ENCODE measurements around the gene MRPS10. TPM values are rescaled to one million over a fixed set of nuclear protein-coding genes. Genes with fewer than 3 reads are reported as not detected.
"Not testable (repeated sequence)": the region's sequence is repeated elsewhere in the genome, so short reads cannot be mapped to it uniquely, and the experiment has no call there.

Gene MRPS10
- total RNA-seq, 1 donor from 2014 or later: 22.5 TPM

DNA sequence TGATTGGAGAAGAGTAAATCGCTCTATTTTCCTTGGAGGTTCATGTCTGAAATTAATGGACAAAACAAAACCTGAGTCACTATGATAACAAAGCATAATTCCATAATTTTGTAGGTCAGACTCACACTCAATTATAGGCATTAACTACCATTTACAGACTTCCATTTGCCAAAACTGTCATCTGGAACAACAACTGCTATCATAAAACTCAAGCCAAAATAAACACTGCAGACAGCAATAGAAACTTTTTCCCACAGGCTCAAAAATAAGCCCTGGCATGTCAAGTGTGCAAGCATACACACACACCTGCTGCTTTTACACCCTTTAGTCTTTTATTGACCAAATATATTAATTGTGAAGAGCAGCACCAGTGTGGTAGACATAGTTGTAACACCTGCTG lies 7.1 kb downstream of the MRPS10 start:
- Mint-ChIP-seq H3K4me1 (ENCODE audit: low read depth) (peaks cover 3% of the 10 kb centered on the region), H3K27ac (no peak overlapping the region), H3K36me3 (ENCODE audit: insufficient read depth) (peaks cover 21% of the 10 kb centered on the region), H3K9me3 (ENCODE audit: low read depth) (no peaks in the 10 kb centered on the region), H3K4me3 (ENCODE audit: low read depth) (no peak overlapping the region), H3K27me3 (no peaks in the 10 kb centered on the region)
- no peak for DNase-seq (ENCODE audit: low spot score, unreplicated experiment)
- TF ChIP-seq, protein P1, sequence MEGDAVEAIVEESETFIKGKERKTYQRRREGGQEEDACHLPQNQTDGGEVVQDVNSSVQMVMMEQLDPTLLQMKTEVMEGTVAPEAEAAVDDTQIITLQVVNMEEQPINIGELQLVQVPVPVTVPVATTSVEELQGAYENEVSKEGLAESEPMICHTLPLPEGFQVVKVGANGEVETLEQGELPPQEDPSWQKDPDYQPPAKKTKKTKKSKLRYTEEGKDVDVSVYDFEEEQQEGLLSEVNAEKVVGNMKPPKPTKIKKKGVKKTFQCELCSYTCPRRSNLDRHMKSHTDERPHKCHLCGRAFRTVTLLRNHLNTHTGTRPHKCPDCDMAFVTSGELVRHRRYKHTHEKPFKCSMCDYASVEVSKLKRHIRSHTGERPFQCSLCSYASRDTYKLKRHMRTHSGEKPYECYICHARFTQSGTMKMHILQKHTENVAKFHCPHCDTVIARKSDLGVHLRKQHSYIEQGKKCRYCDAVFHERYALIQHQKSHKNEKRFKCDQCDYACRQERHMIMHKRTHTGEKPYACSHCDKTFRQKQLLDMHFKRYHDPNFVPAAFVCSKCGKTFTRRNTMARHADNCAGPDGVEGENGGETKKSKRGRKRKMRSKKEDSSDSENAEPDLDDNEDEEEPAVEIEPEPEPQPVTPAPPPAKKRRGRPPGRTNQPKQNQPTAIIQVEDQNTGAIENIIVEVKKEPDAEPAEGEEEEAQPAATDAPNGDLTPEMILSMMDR (IDR thresholded peaks at IDR 0.05; ENCODE audit: unreplicated experiment): no peak

DNA sequence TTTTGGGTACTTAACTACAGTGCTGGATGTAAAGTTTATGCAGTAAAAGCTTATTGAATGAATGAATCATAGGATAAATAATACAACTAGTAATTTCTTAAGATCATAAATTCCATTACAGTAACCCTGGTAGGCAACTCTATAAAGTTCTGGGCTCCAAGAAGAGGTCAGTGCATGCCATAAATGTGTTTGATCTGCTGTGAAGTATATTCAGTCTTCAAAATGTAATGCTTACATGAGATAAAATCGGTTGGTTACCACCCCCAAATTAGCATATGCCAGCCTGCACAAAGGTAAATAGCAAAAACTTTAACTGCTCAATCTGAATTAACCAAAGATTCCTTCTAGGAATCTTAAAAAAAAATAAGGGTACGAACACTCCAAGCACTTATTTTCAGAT lies 10.1 kb downstream of the MRPS10 start:
- DNase-seq (ENCODE audit: low spot score, unreplicated experiment); H3K27ac Mint-ChIP-seq; H3K27me3 Mint-ChIP-seq; H3K4me3 Mint-ChIP-seq (ENCODE audit: low read depth); H3K9me3 Mint-ChIP-seq (ENCODE audit: low read depth): not testable (repeated sequence)
- Mint-ChIP-seq H3K36me3 (ENCODE audit: insufficient read depth) (peaks cover 20% of the 10 kb centered on the region), H3K4me1 (ENCODE audit: low read depth) (peaks cover 15% of the 10 kb centered on the region)

DNA sequence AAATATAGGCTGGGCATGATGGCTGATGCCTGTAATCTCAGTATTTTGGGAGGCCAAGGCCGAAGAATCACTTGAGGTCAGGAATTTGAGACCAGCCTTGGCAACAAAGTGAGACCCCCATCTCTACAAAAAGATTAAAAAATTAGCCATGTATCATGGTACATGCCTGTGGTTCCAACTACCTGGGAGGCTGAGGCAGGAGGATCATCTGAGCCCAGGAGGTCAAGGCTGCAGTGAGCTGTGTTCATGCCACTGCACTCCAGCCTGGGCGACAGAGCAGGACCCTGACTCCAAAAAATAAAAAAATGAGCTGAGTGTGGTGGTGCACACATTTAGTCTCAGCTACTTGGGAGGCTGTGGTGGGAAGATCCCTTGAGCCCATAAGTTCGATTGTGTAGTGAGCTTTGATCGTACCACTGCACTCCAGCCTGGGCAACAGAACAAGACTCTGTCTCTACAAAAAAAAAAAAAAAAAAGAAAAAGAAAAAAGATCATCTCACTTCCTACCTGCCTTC lies 12.8 kb downstream of the MRPS10 start:
- Mint-ChIP-seq H3K36me3 (ENCODE audit: insufficient read depth) (peaks cover 19% of the 10 kb centered on the region), H3K4me1 (ENCODE audit: low read depth) (peaks cover 25% of the 10 kb centered on the region), H3K9me3 (ENCODE audit: low read depth) (no peaks in the 10 kb centered on the region), H3K27ac (peak overlapping the region; percentile 81), H3K27me3 (no peaks in the 10 kb centered on the region), H3K4me3 (ENCODE audit: low read depth) (no peak overlapping the region)
- no peak for DNase-seq (ENCODE audit: low spot score, unreplicated experiment)
- TF ChIP-seq, protein P1 (IDR thresholded peaks at IDR 0.05; ENCODE audit: unreplicated experiment): no peak

DNA sequence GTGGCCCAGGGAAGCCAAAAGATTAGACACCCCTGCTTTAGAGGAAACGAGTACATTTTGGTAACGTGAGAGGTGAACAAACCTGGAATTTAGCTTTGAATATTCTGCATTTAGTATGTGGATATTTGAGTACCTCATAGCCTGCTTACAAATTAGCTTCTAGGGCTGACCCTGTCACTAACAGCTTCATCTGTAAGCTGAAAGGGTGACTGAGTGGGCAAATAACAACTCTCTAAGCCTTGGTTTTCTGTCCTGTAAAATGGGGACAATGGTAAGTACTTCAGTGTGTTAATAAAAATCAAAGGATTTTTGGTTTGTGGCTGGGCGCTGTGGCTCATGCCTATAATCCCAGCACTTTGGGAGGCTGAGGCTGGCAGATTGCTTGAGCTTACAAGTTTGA lies 14.5 kb downstream of the MRPS10 start:
- Mint-ChIP-seq H3K4me1 (ENCODE audit: low read depth) (peaks cover 25% of the 10 kb centered on the region), H3K9me3 (ENCODE audit: low read depth) (no peaks in the 10 kb centered on the region), H3K27ac (no peak overlapping the region), H3K4me3 (ENCODE audit: low read depth) (no peak overlapping the region), H3K36me3 (ENCODE audit: insufficient read depth) (peaks cover 15% of the 10 kb centered on the region), H3K27me3 (no peaks in the 10 kb centered on the region)
- TF ChIP-seq, protein P1 (IDR thresholded peaks at IDR 0.05; ENCODE audit: unreplicated experiment): no peak
- DNase-seq (ENCODE audit: low spot score, unreplicated experiment): no peak

DNA sequence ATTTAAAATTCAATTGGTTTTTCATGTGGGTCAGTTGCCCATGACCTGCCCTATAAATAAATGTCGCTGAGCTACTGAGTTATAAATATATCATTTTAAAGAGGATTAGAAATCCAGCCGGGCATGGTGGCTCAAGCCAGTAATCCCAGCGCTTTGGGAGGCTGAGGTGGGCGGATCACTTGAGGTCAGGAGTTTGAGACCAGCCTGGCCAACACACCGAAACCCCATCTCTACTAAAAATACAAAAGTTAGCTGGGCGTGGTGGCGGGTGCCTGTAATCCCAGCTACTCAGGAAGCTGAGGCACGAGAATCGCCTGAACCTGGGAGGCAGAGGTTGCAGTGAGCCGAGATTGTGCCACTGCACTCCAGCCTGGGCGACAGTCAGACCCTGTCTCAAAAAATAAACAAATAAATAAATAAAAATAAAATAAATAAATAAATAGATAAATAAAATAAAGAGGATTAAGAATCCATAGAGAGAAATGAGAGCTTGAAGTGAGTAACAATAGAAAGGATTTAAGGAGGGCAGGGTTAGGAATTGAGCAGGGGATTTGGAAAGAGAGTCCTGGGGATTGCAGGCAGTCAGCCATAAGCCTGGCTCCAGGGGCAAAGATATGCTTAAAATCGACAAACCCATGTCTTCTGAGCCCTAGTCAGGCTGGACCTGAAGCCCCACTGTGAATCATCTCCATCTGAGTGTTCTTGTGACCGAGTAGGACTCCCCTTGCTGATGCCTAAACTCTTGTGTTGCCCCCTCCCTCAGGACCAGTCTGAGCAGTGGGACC lies 15.3 kb downstream of the MRPS10 start:
- H3K4me1 Mint-ChIP-seq (ENCODE audit: low read depth): peaks cover 25% of the 10 kb centered on the region
- H3K4me3 Mint-ChIP-seq (ENCODE audit: low read depth); H3K9me3 Mint-ChIP-seq (ENCODE audit: low read depth); DNase-seq (ENCODE audit: low spot score, unreplicated experiment); H3K27me3 Mint-ChIP-seq: not testable (repeated sequence)
- H3K36me3 Mint-ChIP-seq (ENCODE audit: insufficient read depth): peaks cover 10% of the 10 kb centered on the region
- H3K27ac Mint-ChIP-seq: peak overlapping the region; percentile 8

DNA sequence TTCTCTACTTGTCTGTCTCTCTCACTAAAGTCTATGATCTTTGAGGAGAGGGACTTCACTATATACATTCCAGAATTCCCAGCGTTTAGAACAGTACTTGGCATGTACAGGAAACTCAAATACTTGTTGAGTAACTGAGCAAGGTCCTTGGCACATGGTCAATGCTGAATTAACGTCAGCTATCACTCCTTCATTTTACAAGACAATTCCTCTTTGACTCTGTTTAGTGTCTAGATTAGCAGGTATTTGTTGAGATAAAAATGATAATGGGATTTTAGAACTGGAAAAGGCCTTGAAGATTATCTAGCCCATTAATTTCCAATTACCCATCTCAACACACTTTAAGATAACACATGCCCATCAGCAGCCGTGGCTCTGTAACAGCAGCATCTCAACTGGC lies 16.3 kb downstream of the MRPS10 start:
- DNase-seq (ENCODE audit: low spot score, unreplicated experiment): no peak
- peaks cover 25% of the 10 kb centered on the region for H3K4me1 Mint-ChIP-seq (ENCODE audit: low read depth)
- H3K4me3 Mint-ChIP-seq (ENCODE audit: low read depth): no peak overlapping the region
- TF ChIP-seq, protein P1 (IDR thresholded peaks at IDR 0.05; ENCODE audit: unreplicated experiment): no peak
- no peaks in the 10 kb centered on the region for H3K27me3 Mint-ChIP-seq
- H3K27ac Mint-ChIP-seq: no peak overlapping the region
- no peaks in the 10 kb centered on the region for H3K9me3 Mint-ChIP-seq (ENCODE audit: low read depth)
- peaks cover 10% of the 10 kb centered on the region for H3K36me3 Mint-ChIP-seq (ENCODE audit: insufficient read depth)
